Right hindlimb (tissue), 1 donor: ENCODE data around the gene HCFC2.

Source experiments
- DNase-seq: peaks from one replicate; pipeline ENCODE4 v3.0.0-alpha.2; 2018

The HCFC2 gene

DNA sequence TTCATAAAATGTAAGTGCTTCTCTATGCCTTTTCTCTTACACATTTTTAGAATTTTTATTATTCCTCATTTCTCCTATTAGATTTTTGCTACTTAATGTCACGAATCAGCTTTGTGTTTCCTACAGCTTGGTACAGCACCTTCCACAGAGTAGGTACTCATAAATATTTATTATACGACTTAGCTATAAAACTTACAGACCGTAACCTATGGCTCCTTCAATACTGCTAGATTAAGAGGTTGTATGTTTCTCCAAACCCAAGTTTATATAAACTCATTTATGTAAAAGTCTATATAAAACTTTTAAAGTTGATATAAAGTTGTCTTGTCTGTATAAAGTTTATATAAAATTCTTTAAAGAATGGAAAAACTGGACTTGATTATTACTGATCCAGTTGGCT lies 62.2 kb downstream of the HCFC2 start:
- DNase-seq = no peak

DNA sequence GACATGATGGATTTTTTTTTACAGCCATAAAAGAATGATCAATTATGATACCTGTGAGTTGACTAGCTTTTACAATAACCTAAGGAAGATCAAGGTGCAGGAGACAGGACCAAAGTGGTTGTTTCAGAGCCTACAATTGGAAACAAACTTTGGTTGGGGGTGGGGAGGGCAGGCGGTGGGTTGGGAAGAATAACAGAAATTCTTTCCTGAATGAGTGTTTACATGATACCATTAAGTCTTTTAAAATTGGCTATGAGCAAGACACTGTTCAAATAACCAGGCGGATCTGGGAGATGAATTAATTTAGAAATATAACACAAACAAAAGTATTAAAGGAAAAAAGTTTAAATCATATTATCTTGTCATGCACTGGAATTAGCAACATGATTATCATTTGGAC lies 66.4 kb downstream of the HCFC2 start:
- no peak for DNase-seq

- no peak for DNase-seq
Observed at GRCh38 chr12:104131609-104132008, 67.3 kb downstream of the HCFC2 start.

GRCh38 chr12:104132351-104132956 lies 68.1 kb downstream of the HCFC2 start:
- no peak for DNase-seq

GRCh38 chr12:104133321-104133720 lies 69.0 kb downstream of the HCFC2 start:
- DNase-seq = no peak

GRCh38 chr12:104133866-104134265 lies 69.5 kb downstream of the HCFC2 start:
- no peak for DNase-seq

DNA sequence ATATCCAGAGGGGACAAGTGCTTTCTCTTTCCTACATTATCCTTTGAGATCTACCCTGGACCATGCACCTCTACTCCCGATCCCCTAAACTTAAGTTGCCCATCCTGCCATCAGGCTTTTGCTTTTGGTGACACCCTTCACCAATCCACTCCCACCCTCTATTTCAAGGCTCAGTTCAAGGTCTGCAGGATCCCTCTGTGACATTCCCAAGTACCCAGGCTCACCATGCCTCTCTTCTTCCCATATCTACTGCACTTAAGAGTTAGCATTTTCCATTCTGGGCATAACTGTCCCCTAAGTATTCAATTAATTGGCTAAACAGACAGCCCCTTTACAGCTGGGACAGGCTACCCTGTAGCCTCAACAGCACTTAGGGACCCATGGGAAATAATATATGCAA lies 70.6 kb downstream of the HCFC2 start:
- no peak for DNase-seq

DNA sequence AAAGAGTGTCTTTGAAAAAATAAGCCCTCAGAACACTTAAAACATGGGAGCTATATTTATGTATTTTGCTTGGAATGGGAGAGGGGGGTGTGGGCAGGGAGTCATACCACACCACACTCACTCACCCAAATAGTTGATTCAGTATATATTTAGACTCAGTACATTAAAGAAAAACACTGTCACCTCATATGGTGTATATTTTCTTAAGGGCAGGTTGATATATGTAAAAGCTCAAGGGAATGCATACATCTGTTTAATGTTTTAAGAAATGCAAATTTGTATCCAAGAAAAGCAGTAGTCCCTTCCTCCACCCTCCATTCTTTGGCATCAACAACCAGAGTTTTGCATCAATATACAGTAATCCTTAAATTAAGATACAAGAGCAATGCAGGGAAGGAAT lies 72.2 kb downstream of the HCFC2 start:
- no peak for DNase-seq

GRCh38 chr12:104137001-104137901 lies 72.9 kb downstream of the HCFC2 start:
- DNase-seq = peak; percentile 66

DNA sequence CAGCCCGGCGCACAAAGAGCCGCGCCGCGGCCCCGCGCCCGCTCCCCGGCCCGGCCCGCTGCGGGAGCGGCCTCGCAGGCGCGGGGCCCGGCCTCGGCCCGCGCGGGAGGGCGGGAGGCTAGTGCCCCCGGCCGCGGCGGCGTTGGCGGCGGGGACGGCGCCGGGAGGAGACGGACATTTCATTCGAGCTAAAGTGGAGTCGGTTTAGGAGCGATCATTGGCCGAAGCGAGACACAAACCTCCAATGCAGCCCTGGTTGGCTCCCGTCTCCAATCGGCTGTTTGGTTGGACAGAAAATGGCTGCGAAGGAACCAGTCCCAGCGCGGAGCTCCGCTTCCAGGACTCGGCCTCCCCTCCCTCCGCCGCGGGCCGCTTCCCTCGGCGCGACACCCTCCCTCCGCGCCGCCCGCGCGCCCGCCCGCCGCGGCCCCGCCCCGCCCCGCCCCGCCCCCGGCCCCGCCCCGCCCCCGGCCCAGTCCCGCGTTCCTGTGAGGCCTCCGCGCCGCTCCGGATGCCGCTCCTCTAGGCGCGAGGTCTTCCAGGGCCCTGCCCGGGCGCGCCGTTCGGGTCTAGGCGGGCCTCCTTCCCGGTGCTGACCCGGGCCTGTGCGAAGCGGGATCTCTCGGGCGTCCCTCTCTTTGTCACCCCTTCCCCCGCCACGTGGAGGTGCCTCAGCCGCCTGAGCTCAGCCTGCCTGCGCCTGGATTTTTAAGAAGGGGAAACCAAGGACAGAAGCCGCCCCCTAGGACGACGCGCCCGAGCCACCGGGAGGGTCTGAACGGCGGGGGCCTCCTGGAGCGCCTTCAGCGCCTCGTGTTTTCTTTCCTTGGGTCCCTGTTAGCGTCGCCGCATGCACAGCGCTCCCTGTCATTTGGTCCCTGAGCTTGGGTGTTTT lies 73.8 kb downstream of the HCFC2 start, which contains the start of gene NFYB:
NFYB (minus strand) TSS at position 309 of the 895 bp plus-strand sequence. CDS start 2,757 bp downstream, outside the sequence.
- peak; percentile 97 for DNase-seq

DNA sequence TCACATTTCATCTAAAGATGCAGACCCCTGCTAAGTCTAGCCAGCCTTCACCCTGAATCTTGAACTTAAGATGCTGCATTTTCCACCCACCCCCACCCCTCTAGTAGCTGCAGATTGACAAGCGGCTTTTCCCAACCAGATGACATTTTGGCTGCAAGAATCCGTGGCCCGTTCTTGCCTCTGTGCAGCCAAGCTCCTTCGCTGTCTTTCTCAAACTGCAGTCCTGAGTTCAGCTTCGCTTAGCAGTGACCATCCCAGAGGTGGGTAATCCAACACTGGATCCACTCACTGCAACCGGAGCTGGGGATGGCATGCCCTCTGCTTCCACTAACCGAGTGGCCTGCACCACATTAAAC lies 74.4 kb downstream of the HCFC2 start:
- DNase-seq = peak; percentile 44

- DNase-seq = no peak
Observed at GRCh38 chr12:104142543-104142942, 78.2 kb downstream of the HCFC2 start.

DNA sequence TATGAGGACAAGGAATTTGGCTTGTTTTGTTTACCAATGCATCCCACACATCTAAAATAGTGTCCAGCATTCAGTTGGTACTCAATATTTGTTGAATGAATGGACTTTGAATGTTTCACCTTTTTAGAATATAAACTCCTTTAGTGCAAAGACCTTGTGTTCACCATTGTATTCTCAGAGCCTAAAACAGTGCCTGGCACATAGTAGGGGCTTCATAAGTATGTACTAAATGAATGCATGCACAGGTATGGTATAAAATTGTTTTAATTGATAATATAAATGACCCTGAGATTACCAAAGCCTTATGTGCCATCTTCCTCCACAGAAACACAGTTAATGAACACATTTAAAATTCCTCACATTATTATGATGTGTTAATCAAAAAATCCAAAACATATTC lies 78.7 kb downstream of the HCFC2 start:
- no peak for DNase-seq

GRCh38 chr12:104143918-104144317 lies 79.6 kb downstream of the HCFC2 start:
- no peak for DNase-seq

DNA sequence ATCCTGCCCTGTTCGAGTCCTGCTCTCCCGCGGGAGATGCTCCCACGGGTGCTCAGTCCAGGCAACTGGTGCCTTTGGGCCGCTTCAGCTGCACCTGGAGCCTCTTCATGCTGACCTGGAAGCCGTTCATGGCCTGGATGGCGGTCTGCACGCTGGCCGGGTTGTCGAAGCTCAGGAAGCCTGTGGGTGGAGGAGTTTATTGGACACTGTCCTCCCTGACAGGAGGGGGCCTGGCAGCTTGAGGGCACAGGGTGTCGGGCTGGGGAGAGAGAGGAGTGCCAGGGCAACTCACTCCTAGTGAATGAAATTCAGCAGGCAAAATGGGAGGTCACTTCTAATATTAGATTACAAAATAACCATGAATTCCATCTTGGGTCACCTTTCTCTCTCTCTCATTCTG lies 83.0 kb downstream of the HCFC2 start:
- no peak for DNase-seq

DNA sequence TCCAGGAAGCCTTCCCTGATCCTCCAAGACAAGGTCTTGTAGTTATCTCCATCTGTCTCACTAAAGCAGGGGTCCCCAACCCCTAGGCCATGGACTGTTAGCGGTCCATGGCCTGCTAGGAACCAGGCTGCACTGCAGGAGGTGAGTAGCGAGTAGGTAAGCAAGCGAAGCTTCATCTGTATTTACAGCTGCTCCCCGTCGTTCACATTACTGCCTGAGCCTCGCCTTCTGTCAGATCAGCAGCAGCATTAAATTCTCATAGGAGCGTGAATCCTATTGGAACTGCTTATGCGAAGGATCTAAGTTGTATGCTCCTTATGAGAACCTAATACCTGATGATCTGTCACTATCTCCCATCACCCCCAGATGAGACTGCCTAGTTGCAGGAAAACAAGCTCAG lies 86.1 kb downstream of the HCFC2 start:
- DNase-seq = no peak

DNA sequence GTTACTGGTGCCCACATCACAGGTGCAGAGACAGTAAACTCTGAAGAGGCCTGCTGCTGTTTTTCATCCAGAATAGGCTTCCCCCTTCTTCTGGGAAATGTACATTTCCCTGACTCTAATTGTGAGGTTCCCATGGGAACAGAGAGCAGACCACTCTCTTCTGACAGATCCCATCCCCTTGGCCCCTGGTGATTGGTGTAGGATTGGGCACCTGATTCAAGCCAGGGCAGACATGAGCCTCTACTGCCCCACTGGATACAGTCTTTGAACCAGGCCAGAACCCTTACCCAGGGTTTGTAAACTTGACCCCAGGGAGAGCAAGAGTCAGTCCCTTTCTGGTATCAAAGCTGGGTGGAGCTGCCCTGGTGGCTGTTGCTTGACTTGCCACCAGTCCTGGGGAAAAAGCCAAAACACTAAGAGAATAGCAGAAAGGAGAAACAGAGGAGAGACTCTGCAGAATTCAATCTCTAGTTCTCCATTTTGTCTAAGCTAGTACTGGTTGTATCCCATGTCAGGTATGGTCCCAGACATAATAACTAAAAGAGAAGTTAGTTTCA lies 88.4 kb downstream of the HCFC2 start:
- no peak for DNase-seq

GRCh38 chr12:104154286-104154685 lies 90.0 kb downstream of the HCFC2 start:
- no peak for DNase-seq

- DNase-seq = no peak
Observed at GRCh38 chr12:104154806-104155205, 90.5 kb downstream of the HCFC2 start.
